Measurements from ENCODE around the gene POLD3.
"Not testable (repeated sequence)": the region's sequence is repeated elsewhere in the genome, so short reads cannot be mapped to it uniquely, and the experiment has no call there.

The POLD3 gene

DNA sequence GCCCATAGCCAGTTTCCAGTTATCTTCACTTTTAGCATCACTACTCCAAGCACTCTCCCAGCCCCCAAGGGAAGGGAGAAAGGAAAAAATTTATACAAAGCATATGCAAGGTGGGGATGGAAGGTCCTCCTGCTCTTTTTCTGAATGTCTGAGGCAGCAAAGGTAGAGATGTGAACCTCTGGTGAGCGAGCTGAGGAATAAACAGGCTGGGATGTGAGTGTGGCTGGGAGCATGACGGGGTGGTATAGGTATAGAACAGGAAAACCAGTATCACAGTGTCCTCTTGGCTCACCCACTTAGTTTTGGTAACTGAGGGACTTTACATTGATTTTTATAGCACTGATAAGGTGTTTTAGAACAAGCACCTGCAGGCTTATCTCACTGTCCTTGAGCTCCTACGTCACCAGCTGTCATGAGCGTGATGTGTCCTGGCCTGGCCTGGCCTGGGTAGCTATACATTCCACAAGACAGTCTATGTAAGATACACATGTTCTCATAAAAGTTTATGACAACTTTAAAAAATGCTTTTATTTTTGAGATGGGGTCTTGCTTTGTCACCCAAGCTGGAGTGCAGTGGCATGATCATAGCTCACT lies 10.3 kb upstream of the POLD3 start:
- no peak for DNase-seq (ENCODE audit: low read depth)
- TF ChIP-seq CTCF (IDR thresholded peaks at IDR 0.05; ENCODE audit: control insufficient read depth, insufficient read depth, low read depth, low read length, missing control alignments) = no peak
- no peak overlapping the region for H3K4me3 ChIP-seq (ENCODE audit: control insufficient read depth, low read depth, low read length)

DNA sequence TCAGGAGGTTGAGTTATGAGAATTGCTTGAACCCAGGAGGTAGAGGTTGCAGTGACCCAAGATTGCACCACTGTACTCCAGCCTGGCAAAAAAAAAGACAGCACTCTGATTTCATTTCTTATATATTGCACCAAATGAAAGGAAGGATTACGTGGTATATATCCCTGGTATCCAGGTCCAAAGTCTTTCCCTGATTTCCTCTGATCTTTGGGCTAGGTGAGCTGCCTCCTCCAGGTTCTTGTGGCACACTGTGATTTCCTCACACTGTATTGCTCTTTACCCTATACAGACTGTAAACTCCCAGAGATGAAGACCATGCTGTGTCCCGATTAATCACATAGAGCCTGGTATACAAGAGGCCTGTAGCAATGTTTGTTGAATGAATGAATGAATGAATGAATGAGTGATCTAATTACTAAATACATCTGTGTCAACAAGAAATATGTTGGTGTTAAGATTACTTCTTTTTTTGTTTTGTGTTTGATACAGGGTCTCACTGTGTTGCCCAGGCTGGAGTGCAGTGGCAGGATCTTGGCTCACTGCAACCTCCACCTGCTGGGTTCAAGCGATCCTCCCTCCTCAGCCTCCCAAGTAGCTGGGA lies 9.3 kb upstream of the POLD3 start:
- TF ChIP-seq CTCF (IDR thresholded peaks at IDR 0.05; ENCODE audit: control insufficient read depth, insufficient read depth, low read depth, low read length, missing control alignments) = no peak
- DNase-seq (ENCODE audit: low read depth) = no peak
- no peak overlapping the region for H3K4me3 ChIP-seq (ENCODE audit: control insufficient read depth, low read depth, low read length)

- H3K4me3 ChIP-seq (ENCODE audit: control insufficient read depth, low read depth, low read length); DNase-seq (ENCODE audit: low read depth): not testable (repeated sequence)
These were observed 1.9 kb upstream of the POLD3 start for GRCh38 chr11:74590492-74590891.

DNA sequence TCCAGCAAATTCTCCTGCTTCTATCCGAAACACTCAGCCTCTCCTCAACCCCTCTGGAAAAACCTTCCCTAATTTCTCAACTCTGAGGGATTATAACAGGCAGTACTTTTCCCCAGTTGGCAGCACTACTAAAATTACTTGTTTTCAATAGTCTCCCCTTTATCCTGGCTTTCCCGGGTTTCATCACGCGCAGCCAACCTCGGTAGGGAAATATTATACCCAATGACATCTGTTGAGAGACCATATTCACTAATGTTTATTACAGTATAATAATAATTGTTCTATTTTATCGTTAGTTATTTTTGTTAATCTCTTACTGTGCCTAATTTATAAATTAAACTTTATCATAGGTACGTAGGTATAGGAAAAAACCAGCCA lies 330 bp upstream of the POLD3 start:
- TF ChIP-seq CTCF (IDR thresholded peaks at IDR 0.05; ENCODE audit: control insufficient read depth, insufficient read depth, low read depth, low read length, missing control alignments) = no peak
- peak overlapping the region; percentile 75 for H3K4me3 ChIP-seq (ENCODE audit: control insufficient read depth, low read depth, low read length)
- no peak for DNase-seq (ENCODE audit: low read depth)

- DNase-seq (ENCODE audit: low read depth) = no peak
- no peak for TF ChIP-seq CTCF (IDR thresholded peaks at IDR 0.05; ENCODE audit: control insufficient read depth, insufficient read depth, low read depth, low read length, missing control alignments)
- H3K4me3 ChIP-seq (ENCODE audit: control insufficient read depth, low read depth, low read length) = peak overlapping the region; percentile 75
These were observed 1.1 kb downstream of the POLD3 start for GRCh38 chr11:74593463-74593862.

- no peak for DNase-seq (ENCODE audit: low read depth)
- TF ChIP-seq CTCF (IDR thresholded peaks at IDR 0.05; ENCODE audit: control insufficient read depth, insufficient read depth, low read depth, low read length, missing control alignments) = no peak
- H3K4me3 ChIP-seq (ENCODE audit: control insufficient read depth, low read depth, low read length) = no peak overlapping the region
These were observed 10.5 kb downstream of the POLD3 start for GRCh38 chr11:74602637-74603556.

DNA sequence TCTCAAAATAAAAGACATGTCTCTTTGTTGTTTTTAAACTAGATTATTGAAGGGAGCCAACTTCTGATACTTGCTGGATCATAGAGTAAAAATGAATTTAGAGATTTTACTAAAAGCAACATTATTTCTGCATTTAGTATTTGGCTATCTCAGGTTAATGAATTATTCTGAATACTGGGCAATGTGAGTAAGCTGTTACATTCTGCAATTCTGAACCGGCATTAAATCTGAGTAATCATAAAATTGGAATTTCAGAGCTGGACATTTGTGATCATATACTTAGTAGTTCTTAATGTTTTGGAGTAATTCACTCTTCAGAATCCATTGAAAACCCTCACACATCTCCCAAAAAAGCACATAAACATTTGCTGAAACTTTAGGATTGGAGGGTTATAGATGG lies 11.5 kb downstream of the POLD3 start:
- no peak for TF ChIP-seq CTCF (IDR thresholded peaks at IDR 0.05; ENCODE audit: control insufficient read depth, insufficient read depth, low read depth, low read length, missing control alignments)
- no peak for DNase-seq (ENCODE audit: low read depth)
- no peak overlapping the region for H3K4me3 ChIP-seq (ENCODE audit: control insufficient read depth, low read depth, low read length)

Data from AG09309 (cell line).